HCT116 (cell line): ENCODE measurements around the gene HAT1. TPM values are rescaled to one million over a fixed set of nuclear protein-coding genes. Genes with fewer than 3 reads are reported as not detected.

Source experiments
- ATAC-seq: fragments of 200-7000 bp; cut with Tn5 transposase; 2 replicates; pipeline ENCODE4 v1.9.1; 2020; ENCODE audit warnings: mild to moderate bottlenecking, moderate library complexity
- BruUV-seq: library from RNA; stranded (reverse); fragments of 400-500 nt; replicated peaks from 2 replicates; lab custom pipeline; 2021; lab: Mats Ljungman, UMichigan
- CTCF ChIA-PET: fragments of 300-600 bp; sonication (Branson Sonifier 250); formaldehyde crosslinking; loops from one replicate; lab custom pipeline; 2021; ENCODE audit warnings: antibody characterized with exemption; lab: Charles Lee
- POLR2A ChIA-PET: fragments of 300-600, 350-600 bp; sonication (Branson Sonifier 250); formaldehyde crosslinking; loops from one replicate; lab custom pipeline; 2021; ENCODE audit warnings: antibody characterized with exemption; lab: Charles Lee
- RAD21 ChIA-PET, 2 experiments: fragments of 300-600 bp; sonication (Branson Sonifier 250); formaldehyde crosslinking; loops; one replicate each; lab custom pipeline; 2023; ENCODE audit warnings: low total read pairs in 2 of 2; ENCODE audit not compliant: uncharacterized antibody in 2 of 2, unreplicated experiment in 2 of 2, low non-redundant PET in 1 of 2; lab: Charles Lee
- DNase-seq: peaks from one replicate; pipeline ENCODE4 v3.0.0-alpha.2; 2010; ENCODE audit warnings: low read depth, low spot score
- H2AFZ ChIP-seq: fragments of 200-600 bp; shearing (Covaris generic), sonication (generic); 2 replicates; pipeline ENCODE4 v1.6.1; 2017; ENCODE audit warnings: low read depth, mixed run types, mixed read lengths, antibody characterized with exemption, low read length; ENCODE audit not compliant: poor library complexity, severe bottlenecking
- H3K27ac ChIP-seq: 2 replicates; pipeline ENCODE4 v1.5.1; 2012; ENCODE audit warnings: low read depth, low read length
- H3K27me3 ChIP-seq: fragments of 200-600 bp; sonication (generic); 2 replicates; pipeline ENCODE4 v1.6.1; 2016; ENCODE audit warnings: mixed run types, low read length, mixed read lengths; ENCODE audit not compliant: insufficient read depth
- H3K36me3 ChIP-seq, 2 experiments: fragments of 200-500 bp in 1 of 2; fragments of 200-600 bp in 1 of 2; sonication (Bioruptor generic) in 1 of 2; sonication (generic) in 1 of 2; 2 replicates each; pipeline versions ENCODE4 v1.5.1 to v1.6.1; 2014 to 2016; ENCODE audit warnings: low read length in 2 of 2, inconsistent platforms in 1 of 2, mixed read lengths in 1 of 2, mixed run types in 1 of 2; ENCODE audit not compliant: insufficient read depth in 2 of 2, control insufficient read depth in 1 of 2
- H3K4me1 ChIP-seq, 2 experiments: fragments of 200-600 bp in 1 of 2; sonication (generic) in 1 of 2; 2 replicates each; pipeline versions ENCODE4 v1.5.1 to v1.6.1; 2012 to 2017; ENCODE audit warnings: low read length in 2 of 2, inconsistent platforms in 1 of 2, mild to moderate bottlenecking in 1 of 2, mixed read lengths in 1 of 2, mixed run types in 1 of 2, moderate library complexity in 1 of 2; ENCODE audit not compliant: insufficient read depth in 2 of 2, control insufficient read depth in 1 of 2
- H3K4me2 ChIP-seq: fragments of 200-600 bp; sonication (generic); 2 replicates; pipeline ENCODE4 v1.6.1; 2017; ENCODE audit warnings: mixed run types, low read length, mixed read lengths
- H3K4me3 ChIP-seq, 2 experiments: fragments of 200-600 bp in 1 of 2; sonication (generic) in 1 of 2; replicated peaks in 1 of 2; 2 replicates each; pipeline ENCODE4 v1.5.1; 2011 to 2016; ENCODE audit warnings: low read length in 2 of 2, control low read depth in 1 of 2, low read depth in 1 of 2, mild to moderate bottlenecking in 1 of 2, mixed read lengths in 1 of 2, mixed run types in 1 of 2
- H3K79me2 ChIP-seq: fragments of 200-600 bp; sonication (generic); 2 replicates; pipeline ENCODE4 v1.6.1; 2017; ENCODE audit warnings: mild to moderate bottlenecking, mixed run types, low read length, moderate library complexity, mixed read lengths; ENCODE audit not compliant: insufficient read depth
- H3K9ac ChIP-seq: fragments of 200-600 bp; sonication (generic); 2 replicates; pipeline ENCODE4 v1.6.1; 2016; ENCODE audit warnings: low read length, mixed read lengths
- H3K9me2 ChIP-seq: fragments of 200-600 bp; sonication (generic), shearing (Covaris generic); 2 replicates; pipeline ENCODE4 v1.6.1; 2017; ENCODE audit warnings: mixed run types, mild to moderate bottlenecking, moderate library complexity; ENCODE audit not compliant: insufficient read depth
- H3K9me3 ChIP-seq, 2 experiments: fragments of 200-500 bp in 1 of 2; fragments of 200-600 bp in 1 of 2; sonication (Bioruptor generic) in 1 of 2; sonication (generic) in 1 of 2; 2 replicates each; pipeline ENCODE4 v1.6.1; 2014 to 2017; ENCODE audit warnings: low read length in 2 of 2, mixed read lengths in 2 of 2, inconsistent platforms in 1 of 2, low read depth in 1 of 2, mild to moderate bottlenecking in 1 of 2, mixed run types in 1 of 2, moderate library complexity in 1 of 2; ENCODE audit not compliant: control insufficient read depth in 1 of 2, insufficient read depth in 1 of 2
- H4K20me1 ChIP-seq: fragments of 200-600 bp; sonication (generic), shearing (Covaris generic); 2 replicates; pipeline ENCODE4 v1.6.1; 2017; ENCODE audit warnings: mixed run types, mild to moderate bottlenecking, moderate library complexity; ENCODE audit not compliant: insufficient read depth
- CBX3 ChIP-seq: IDR thresholded peaks from 2 replicates; pipeline ENCODE4 v1.6.1; 2012; ENCODE audit warnings: low read depth
- CTCF ChIP-seq, 3 experiments: fragments of 200-600 bp in 1 of 3; sonication (generic) in 1 of 3; IDR thresholded peaks in 2 of 3; conservative IDR thresholded peaks in 1 of 3; 2 replicates each; pipeline ENCODE4 v1.5.1; 2012 to 2017; ENCODE audit warnings: low read depth in 2 of 3, low read length in 2 of 3, antibody characterized with exemption in 1 of 3, borderline replicate concordance in 1 of 3, control low read depth in 1 of 3, mild to moderate bottlenecking in 1 of 3, mixed read lengths in 1 of 3, mixed run types in 1 of 3, moderate library complexity in 1 of 3; ENCODE audit not compliant: insufficient read depth in 1 of 3
- EGR1 ChIP-seq: IDR thresholded peaks from 2 replicates; pipeline ENCODE4 v1.6.1; 2012; ENCODE audit warnings: low read depth
- EZH2 ChIP-seq: fragments of 200-600 bp; sonication (generic); IDR thresholded peaks from 2 replicates; pipeline ENCODE4 v1.6.1; 2017; ENCODE audit warnings: antibody characterized with exemption, mixed run types
- EZH2phosphoT487 ChIP-seq: fragments of 200-600 bp; IDR thresholded peaks from 2 replicates; pipeline ENCODE4 v1.6.1; 2018; ENCODE audit warnings: antibody characterized with exemption, borderline replicate concordance
- FOSL1 ChIP-seq: IDR thresholded peaks from 2 replicates; pipeline ENCODE4 v1.6.1; 2012; ENCODE audit warnings: low read depth
- JUND ChIP-seq: IDR thresholded peaks from 2 replicates; pipeline ENCODE4 v1.6.1; 2012
- POLR2AphosphoS5 ChIP-seq: IDR thresholded peaks from 2 replicates; pipeline ENCODE4 v1.6.1; 2011; ENCODE audit warnings: mild to moderate bottlenecking, low read depth, low read length, moderate library complexity
- RAD21 ChIP-seq: IDR thresholded peaks from 2 replicates; pipeline ENCODE4 v1.6.1; 2012; ENCODE audit warnings: low read depth, mild to moderate bottlenecking
- SIN3A ChIP-seq: IDR thresholded peaks from 2 replicates; pipeline ENCODE4 v1.6.1; 2012; ENCODE audit warnings: low read depth
- SP1 ChIP-seq: IDR thresholded peaks from 2 replicates; pipeline ENCODE4 v1.6.1; 2012; ENCODE audit warnings: low read depth
- SRF ChIP-seq: IDR thresholded peaks from 2 replicates; pipeline ENCODE4 v1.6.1; 2012; ENCODE audit warnings: low read depth
- TCF7L2 ChIP-seq: IDR thresholded peaks from 2 replicates; pipeline ENCODE4 v1.7.0; 2011; ENCODE audit warnings: borderline replicate concordance, inconsistent platforms; ENCODE audit not compliant: insufficient read depth, insufficient read length; ENCODE audit errors: extremely low read depth
- YY1 ChIP-seq: IDR thresholded peaks from 2 replicates; pipeline ENCODE4 v1.6.1; 2011; ENCODE audit warnings: low read length, low read depth, moderate library complexity, mild to moderate bottlenecking; ENCODE audit not compliant: insufficient replicate concordance; ENCODE audit errors: extremely low read depth
- ZFX ChIP-seq: fragments of 450-650 bp; IDR thresholded peaks from 2 replicates; pipeline ENCODE4 v1.6.1; 2017
- ZNF274 ChIP-seq: fragments of 200-500 bp; sonication (Bioruptor generic); IDR thresholded peaks from 2 replicates; pipeline ENCODE4 v1.6.1; 2014; ENCODE audit warnings: mild to moderate bottlenecking, low read depth, low read length, inconsistent platforms
- intact Hi-C: fragments of 100-400 bp; cut with micrococcal nuclease; formaldehyde crosslinking; loops from 2 replicates; pipeline ENCODE4 v1.10.0; 2022
- total RNA-seq: library from RNA; stranded (reverse); gene quantifications from one replicate; pipeline ENCODE4 v1.2.1, GENCODE V29; 2021; ENCODE audit not compliant: unreplicated experiment
- TF ChIP-seq, protein P1 (sequence below): IDR thresholded peaks from 2 replicates; pipeline ENCODE4 v1.6.1; 2012
- TF ChIP-seq, protein P2 (sequence below): IDR thresholded peaks from 2 replicates; pipeline ENCODE4 v1.6.1; 2012; ENCODE audit warnings: low read depth
- TF ChIP-seq, protein P3 (sequence below): IDR thresholded peaks from 2 replicates; pipeline ENCODE4 v1.6.1; 2011; ENCODE audit warnings: mild to moderate bottlenecking, low read length, moderate library complexity; ENCODE audit not compliant: insufficient replicate concordance; ENCODE audit errors: extremely low read depth

The HAT1 gene
- total RNA-seq, 1 experiment from 2014 or later, result 72.6 TPM

DNA sequence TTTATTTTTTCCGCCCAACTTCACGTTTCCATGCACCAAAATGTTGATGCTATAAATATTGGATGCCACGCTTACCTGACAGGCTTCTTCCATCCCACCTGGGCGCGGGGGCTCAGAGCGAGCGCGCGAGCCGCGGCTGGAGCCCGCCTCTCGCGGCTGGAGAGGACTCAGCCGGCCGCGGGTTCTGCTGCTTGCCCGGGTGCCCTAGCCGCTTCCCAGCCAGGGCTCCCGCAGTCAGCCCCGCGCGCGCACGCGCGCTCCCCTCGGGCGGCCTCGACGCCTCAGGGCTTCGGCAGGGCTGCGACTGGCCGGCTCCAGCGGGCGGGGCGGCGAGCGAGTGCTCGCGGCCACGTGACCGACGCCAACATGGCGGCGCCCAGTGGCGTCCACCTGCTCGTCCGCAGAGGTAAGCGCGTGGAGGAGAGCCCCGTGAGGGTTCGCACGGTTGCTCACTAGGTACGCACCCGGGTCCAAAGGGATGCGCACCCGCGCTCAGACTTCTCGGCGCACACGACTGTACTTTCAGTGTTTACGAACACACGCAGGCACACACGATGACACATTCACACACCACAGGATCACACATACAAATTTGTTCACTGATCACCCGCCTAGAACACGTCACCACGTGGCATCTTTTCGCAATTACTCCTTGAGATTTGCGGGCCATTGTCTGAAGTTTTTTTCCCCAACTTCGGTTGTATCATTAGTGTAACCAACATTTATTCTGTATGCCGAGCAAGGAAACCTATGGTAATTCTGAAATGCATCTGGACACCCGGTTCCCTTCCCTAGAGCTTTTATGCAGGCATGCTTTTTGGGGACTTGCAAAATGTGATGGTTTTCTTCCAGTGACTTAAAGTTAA lies 77.6 kb downstream of the HAT1 start, which contains the start of gene METAP1D:
METAP1D (plus strand) TSS at position 350 of the 866 bp plus-strand sequence; CDS start at position 367, 17 bp downstream.
- H3K9me2 ChIP-seq, result no peaks in the 10 kb centered on the region
- POLR2A ChIA-PET, result no interaction called here
- H3K4me2 ChIP-seq, result peak within 1 kb of the TSS; percentile 89
- peaks cover 6 to 24% of the 10 kb centered on the region in 2 experiments for H3K4me1 ChIP-seq
- H3K9ac ChIP-seq, result peak within 1 kb of the TSS; percentile 86
- no peaks in the 10 kb centered on the region for H4K20me1 ChIP-seq
- no peaks in the 10 kb centered on the region for H3K36me3 ChIP-seq
- H3K4me3 ChIP-seq, result peak within 1 kb of the TSS; percentile 73 to 86
- RAD21 ChIA-PET, result no interaction called here
- TSS peak; percentile 85 for BruUV-seq
- ATAC-seq (peak; percentile 98), DNase-seq (peak; percentile 85)
- CTCF ChIA-PET, result no interaction called here
- H3K27me3 ChIP-seq, result no peaks in the 10 kb centered on the region
- peak within 1 kb of the TSS; percentile 95 for H2AFZ ChIP-seq
- H3K9me3 ChIP-seq, result no peaks in the 10 kb centered on the region
- H3K27ac ChIP-seq, result peak within 1 kb of the TSS; percentile 72
- peaks cover 4% of the 10 kb centered on the region; the same call in 1 of the 2 replicates for H3K79me2 ChIP-seq
- intact Hi-C loops, result no loop called here
- TF ChIP-seq EZH2, result no peak
- TF ChIP-seq ZFX, result no peak
- TF ChIP-seq FOSL1, result no peak
- TF ChIP-seq ZNF274, result no peak
- peak; percentile 98 for TF ChIP-seq YY1
- TF ChIP-seq POLR2AphosphoS5, result peak; percentile 90
- peak; percentile 87 for TF ChIP-seq CBX3
- TF ChIP-seq EGR1, result no peak
- TF ChIP-seq SP1, result peak; percentile 42; the same call in 1 of the 2 replicates
- TF ChIP-seq JUND, result no peak
- TF ChIP-seq TCF7L2, result peak; percentile 37
- no peak; the same call in 1 of the 2 replicates for TF ChIP-seq RAD21
- TF ChIP-seq, protein P1, sequence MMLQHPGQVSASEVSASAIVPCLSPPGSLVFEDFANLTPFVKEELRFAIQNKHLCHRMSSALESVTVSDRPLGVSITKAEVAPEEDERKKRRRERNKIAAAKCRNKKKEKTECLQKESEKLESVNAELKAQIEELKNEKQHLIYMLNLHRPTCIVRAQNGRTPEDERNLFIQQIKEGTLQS, result no peak
- no peak for TF ChIP-seq EZH2phosphoT487
- no peak for TF ChIP-seq CTCF (IDR thresholded peaks at IDR 0.05 in 2 of 3, conservative IDR thresholded peaks at IDR 0.05 in 1 of 3; ENCODE audit: borderline replicate concordance in 1 of 3, insufficient read depth in 1 of 3, low read depth in 2 of 3, low read length in 2 of 3)
- TF ChIP-seq SRF, result no peak; the same call in 1 of the 2 replicates
- TF ChIP-seq, protein P2, sequence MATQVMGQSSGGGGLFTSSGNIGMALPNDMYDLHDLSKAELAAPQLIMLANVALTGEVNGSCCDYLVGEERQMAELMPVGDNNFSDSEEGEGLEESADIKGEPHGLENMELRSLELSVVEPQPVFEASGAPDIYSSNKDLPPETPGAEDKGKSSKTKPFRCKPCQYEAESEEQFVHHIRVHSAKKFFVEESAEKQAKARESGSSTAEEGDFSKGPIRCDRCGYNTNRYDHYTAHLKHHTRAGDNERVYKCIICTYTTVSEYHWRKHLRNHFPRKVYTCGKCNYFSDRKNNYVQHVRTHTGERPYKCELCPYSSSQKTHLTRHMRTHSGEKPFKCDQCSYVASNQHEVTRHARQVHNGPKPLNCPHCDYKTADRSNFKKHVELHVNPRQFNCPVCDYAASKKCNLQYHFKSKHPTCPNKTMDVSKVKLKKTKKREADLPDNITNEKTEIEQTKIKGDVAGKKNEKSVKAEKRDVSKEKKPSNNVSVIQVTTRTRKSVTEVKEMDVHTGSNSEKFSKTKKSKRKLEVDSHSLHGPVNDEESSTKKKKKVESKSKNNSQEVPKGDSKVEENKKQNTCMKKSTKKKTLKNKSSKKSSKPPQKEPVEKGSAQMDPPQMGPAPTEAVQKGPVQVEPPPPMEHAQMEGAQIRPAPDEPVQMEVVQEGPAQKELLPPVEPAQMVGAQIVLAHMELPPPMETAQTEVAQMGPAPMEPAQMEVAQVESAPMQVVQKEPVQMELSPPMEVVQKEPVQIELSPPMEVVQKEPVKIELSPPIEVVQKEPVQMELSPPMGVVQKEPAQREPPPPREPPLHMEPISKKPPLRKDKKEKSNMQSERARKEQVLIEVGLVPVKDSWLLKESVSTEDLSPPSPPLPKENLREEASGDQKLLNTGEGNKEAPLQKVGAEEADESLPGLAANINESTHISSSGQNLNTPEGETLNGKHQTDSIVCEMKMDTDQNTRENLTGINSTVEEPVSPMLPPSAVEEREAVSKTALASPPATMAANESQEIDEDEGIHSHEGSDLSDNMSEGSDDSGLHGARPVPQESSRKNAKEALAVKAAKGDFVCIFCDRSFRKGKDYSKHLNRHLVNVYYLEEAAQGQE, result no peak
- TF ChIP-seq, protein P3, sequence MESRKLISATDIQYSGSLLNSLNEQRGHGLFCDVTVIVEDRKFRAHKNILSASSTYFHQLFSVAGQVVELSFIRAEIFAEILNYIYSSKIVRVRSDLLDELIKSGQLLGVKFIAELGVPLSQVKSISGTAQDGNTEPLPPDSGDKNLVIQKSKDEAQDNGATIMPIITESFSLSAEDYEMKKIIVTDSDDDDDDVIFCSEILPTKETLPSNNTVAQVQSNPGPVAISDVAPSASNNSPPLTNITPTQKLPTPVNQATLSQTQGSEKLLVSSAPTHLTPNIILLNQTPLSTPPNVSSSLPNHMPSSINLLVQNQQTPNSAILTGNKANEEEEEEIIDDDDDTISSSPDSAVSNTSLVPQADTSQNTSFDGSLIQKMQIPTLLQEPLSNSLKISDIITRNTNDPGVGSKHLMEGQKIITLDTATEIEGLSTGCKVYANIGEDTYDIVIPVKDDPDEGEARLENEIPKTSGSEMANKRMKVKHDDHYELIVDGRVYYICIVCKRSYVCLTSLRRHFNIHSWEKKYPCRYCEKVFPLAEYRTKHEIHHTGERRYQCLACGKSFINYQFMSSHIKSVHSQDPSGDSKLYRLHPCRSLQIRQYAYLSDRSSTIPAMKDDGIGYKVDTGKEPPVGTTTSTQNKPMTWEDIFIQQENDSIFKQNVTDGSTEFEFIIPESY, result no peak
- TF ChIP-seq SIN3A, result peak; percentile 100
